Raji (cell line): ENCODE measurements around the gene IGFN1.

Source experiments
- POLR2A ChIP-seq: IDR thresholded peaks from 2 replicates; pipeline ENCODE4 v1.6.1; 2011; ENCODE audit warnings: low read depth, low read length, control low read depth; ENCODE audit not compliant: insufficient read depth

The IGFN1 gene

DNA sequence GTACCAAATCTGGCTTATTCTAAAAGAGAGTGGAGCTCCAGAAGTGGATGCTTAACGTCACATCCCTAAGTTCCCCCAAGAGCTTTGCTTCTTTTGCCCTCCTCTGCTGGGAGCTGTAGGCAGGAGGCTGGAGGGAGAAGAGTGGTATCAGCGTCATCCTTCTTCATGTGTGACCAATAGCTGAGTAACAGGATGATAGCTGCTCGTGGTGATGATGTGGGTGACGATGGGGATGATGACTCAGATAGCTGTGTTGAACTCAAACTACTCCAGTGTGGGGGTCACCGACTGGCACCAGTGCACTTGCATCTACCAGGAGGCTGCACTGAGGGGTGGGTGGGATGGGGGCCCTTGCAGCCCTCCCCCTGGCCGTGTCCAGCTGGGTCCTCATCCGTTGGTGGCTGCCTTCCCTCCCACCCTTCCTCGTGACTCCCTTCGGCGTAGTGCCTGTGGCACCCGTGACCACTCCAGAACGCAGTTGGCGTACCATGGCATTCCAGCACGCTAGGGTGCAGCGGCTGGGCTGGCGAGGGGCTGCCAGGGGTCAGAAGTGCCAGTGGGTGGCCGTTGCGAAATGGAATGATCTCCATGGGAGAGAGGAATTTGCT lies 1.1 kb downstream of the IGFN1 start:
- no peak for TF ChIP-seq POLR2A

DNA sequence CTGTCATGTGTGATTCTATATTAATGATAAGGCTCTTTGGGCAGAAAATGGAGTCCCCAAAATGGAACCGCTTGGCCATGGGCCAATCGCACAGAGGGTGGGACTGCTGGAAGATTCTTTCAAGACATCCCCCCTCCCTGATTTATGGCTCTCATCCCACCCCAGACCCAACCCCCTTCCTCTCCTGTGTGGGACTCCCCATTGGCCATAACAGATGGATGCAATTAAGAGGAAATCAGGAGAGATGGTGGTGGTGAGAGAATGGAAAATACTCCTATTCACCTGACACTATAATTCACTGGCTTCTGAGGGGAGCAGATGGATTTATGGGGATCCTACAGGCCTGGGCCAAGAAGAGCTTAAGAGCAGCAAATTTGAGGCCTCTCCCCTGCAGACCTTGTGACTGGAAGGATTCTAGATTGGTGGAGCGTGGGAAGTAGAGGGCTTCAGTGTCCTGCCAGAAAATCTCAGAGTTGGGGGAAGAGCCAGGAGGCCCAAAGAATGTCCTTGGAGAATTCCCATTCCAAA lies 1.7 kb downstream of the IGFN1 start:
- TF ChIP-seq POLR2A, result no peak

GRCh38 chr1:201194046-201194445 lies 3.4 kb downstream of the IGFN1 start:
- TF ChIP-seq POLR2A, result no peak

GRCh38 chr1:201198598-201198997 lies 8.0 kb downstream of the IGFN1 start:
- no peak for TF ChIP-seq POLR2A

DNA sequence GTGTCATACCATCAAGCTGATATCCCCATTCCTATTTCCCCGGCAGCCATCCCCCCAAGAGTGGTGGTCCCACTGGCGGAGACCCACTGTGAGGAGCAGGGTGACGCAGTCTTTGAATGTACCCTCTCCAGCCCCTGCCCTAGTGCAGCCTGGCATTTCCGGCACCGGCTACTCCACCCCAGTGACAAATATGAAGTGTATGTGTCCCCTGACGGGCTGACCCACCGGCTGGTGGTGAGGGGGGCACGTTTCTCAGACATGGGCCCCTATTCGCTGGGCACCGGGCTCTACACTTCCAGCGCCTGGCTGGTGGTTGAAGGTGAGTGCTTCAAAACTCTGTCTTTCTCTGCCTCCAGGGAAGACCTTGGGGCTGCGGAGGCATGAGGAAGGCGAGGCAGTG lies 14.4 kb downstream of the IGFN1 start:
- no peak for TF ChIP-seq POLR2A

- no peak for TF ChIP-seq POLR2A
Observed at GRCh38 chr1:201206176-201206575, 15.6 kb downstream of the IGFN1 start.

DNA sequence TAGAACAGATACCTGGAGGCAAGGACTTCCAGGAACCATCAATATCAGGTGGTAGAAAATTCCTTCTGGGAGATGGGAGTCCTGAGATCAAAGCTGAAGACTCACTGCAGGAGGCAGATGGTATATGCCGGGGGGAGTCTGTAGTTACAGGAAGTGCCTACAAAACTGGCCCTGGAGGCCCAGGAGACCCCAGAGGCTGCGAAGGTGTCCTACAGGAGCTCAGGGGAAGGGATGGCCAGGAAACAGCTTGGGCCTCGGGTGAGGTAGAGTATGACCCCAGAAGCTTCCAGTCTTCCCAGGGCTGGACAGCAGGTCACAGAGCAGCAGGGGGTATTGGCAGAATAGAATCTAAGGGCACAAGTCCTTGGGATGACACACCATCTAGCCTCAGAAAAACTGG lies 16.4 kb downstream of the IGFN1 start:
- TF ChIP-seq POLR2A, result no peak

DNA sequence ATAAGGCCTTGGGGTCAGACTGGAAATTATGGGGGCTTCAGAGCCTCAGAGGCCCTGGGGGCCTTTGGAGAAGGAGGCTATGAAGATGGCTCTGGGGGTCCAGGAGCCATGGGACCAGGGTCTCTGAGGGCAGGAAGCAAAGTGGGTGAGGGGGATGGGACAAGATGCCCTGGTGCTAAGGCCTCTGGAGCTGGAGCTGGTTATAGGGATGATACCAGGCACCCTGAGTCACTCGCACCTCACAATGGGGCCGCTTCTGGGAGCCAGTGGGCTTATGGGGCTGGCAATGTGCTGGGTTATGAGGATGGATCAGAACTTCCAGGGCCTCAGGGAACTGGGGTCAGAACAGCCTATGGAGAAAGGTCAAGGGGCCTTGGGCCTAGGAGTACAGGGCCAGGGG lies 17.6 kb downstream of the IGFN1 start:
- TF ChIP-seq POLR2A, result no peak

- TF ChIP-seq POLR2A, result no peak
Observed at GRCh38 chr1:201212056-201212455, 21.4 kb downstream of the IGFN1 start.

GRCh38 chr1:201212461-201213055 lies 21.9 kb downstream of the IGFN1 start:
- no peak for TF ChIP-seq POLR2A

GRCh38 chr1:201213106-201213770 lies 22.6 kb downstream of the IGFN1 start:
- no peak for TF ChIP-seq POLR2A

DNA sequence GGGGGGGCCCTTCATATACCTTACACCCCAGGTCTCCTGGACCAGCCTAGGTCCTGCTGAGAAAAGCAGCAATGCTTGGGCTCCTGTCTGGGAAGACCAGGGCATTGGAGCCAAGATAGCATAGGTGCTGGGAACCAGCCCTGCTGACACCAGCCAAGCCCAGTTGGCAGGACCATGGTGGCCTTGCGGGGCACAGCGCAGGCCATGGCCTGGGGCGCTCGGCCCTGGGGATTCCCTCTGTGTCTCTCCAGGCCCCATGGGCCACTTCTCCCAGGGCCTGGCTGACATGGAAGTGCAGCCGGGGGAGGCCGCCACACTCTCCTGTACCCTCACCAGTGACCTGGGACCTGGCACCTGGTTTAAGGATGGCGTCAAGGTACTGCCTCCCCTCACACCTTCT lies 23.3 kb downstream of the IGFN1 start:
- no peak for TF ChIP-seq POLR2A

DNA sequence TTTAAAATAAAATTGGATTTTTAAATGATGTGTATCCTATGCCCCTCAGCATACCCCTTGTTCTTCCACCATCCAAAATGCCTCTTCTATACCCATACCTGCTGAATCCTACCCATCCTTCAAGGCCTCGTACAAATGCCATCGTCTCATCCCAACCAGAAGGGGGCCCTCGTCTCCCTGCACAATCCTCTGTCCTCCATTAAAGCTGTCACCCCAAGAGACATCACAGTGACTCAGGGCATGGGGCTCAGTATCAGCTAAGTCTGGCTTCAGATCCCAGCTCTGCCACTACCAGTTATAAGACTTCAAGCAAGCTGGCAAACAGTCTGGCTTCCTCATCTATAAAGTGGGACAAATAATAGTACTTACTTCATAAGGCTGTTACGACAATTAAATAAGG lies 23.8 kb downstream of the IGFN1 start:
- no peak for TF ChIP-seq POLR2A

DNA sequence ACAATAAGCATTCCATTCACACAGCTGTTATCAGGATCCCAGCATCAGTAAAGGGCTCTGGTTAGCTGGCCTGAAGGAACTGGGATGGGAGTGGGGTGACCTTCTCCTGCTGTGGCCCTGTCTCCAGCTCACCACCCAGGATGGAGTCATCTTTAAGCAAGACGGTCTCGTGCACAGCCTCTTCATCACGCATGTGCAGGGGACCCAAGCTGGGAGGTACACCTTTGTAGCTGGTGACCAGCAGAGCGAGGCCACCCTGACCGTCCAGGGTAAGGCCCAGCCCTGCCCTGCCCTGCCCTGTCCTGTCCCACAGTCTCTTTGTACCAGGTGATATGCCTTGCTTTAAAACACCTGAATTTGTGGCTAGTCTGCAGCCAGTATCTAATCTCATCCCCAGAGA lies 24.3 kb downstream of the IGFN1 start:
- no peak for TF ChIP-seq POLR2A

- TF ChIP-seq POLR2A, result no peak
Observed at GRCh38 chr1:201215531-201216357, 25.1 kb downstream of the IGFN1 start.
